HEK293 (cell line): ENCODE data around the gene ZDHHC8.
A peak's percentile ranks its signal among the peaks of the same experiment; 100 is the strongest.

Experiments used
- CTCF ChIA-PET: fragments of 350-600 bp; formaldehyde crosslinking; extraction: SDS; loops from one replicate; lab custom pipeline; 2021; ENCODE audit warnings: antibody characterized with exemption; lab: Yijun Ruan, JAX
- POLR2A ChIA-PET: fragments of 300-600 bp; formaldehyde crosslinking; extraction: SDS; loops from one replicate; lab custom pipeline; 2020; ENCODE audit warnings: antibody characterized with exemption, inconsistent platforms; lab: Yijun Ruan, JAX
- H3K27ac ChIP-seq: fragments of 200-500 bp; sonication (Bioruptor generic); 2 replicates; pipeline ENCODE4 v1.5.1; 2014; ENCODE audit warnings: low read depth, low read length, control low read depth, inconsistent platforms; ENCODE audit errors: extremely low read depth
- H3K36me3 ChIP-seq, 2 experiments: fragments of 200-500 bp in 1 of 2; sonication (Bioruptor generic) in 1 of 2; 1 replicate in 1 of 2; 2 replicates in 1 of 2; pipeline ENCODE4 v1.5.1; 2014 to 2017; ENCODE audit warnings: inconsistent platforms in 2 of 2, low read length in 2 of 2; ENCODE audit not compliant: control insufficient read depth in 2 of 2, insufficient read depth in 1 of 2
- H3K4me1 ChIP-seq: fragments of 200-500 bp; sonication (Bioruptor generic); 2 replicates; pipeline ENCODE4 v1.5.1; 2014; ENCODE audit warnings: mild to moderate bottlenecking, low read length, inconsistent platforms; ENCODE audit not compliant: control insufficient read depth, insufficient read depth
- H3K4me3 ChIP-seq: 2 replicates; pipeline ENCODE4 v1.5.1; 2011; ENCODE audit warnings: low read depth, mild to moderate bottlenecking, control low read depth, low read length, moderate library complexity
- H3K9me3 ChIP-seq: fragments of 200-500 bp; sonication (Bioruptor generic); 2 replicates; pipeline ENCODE4 v1.5.1; 2014; ENCODE audit warnings: low read depth, low read length, inconsistent platforms; ENCODE audit not compliant: control insufficient read depth, insufficient read depth
- GLIS1 ChIP-seq: fragments of 450-650 bp; formaldehyde crosslinking; IDR thresholded peaks from 2 replicates; pipeline ENCODE4 v1.5.1; 2016; ENCODE audit warnings: missing biosample characterization, missing genetic modification characterization
- MEIS1 ChIP-seq: sonication (generic); formaldehyde crosslinking; IDR thresholded peaks from 2 replicates; pipeline ENCODE4 v1.8.1; 2022; ENCODE audit warnings: missing genetic modification reagents, mild to moderate bottlenecking, borderline replicate concordance
- YY1 ChIP-seq: fragments of 450-650 bp; formaldehyde crosslinking; IDR thresholded peaks from 2 replicates; pipeline ENCODE4 v1.5.1; 2018; ENCODE audit warnings: missing biosample characterization, missing genetic modification characterization
- ZFP3 ChIP-seq: fragments of 450-650 bp; formaldehyde crosslinking; IDR thresholded peaks from 2 replicates; pipeline ENCODE4 v1.5.1; 2016; ENCODE audit warnings: low read depth, missing biosample characterization, missing genetic modification characterization
- ZNF121 ChIP-seq: fragments of 450-650 bp; formaldehyde crosslinking; IDR thresholded peaks from 2 replicates; pipeline ENCODE4 v1.5.1; 2016; ENCODE audit warnings: missing biosample characterization, missing genetic modification characterization
- ZNF19 ChIP-seq: fragments of 450-650 bp; formaldehyde crosslinking; IDR thresholded peaks from 2 replicates; pipeline ENCODE4; 2016; ENCODE audit warnings: missing biosample characterization, missing genetic modification characterization, low read depth
- ZNF221 ChIP-seq: fragments of 450-650 bp; formaldehyde crosslinking; IDR thresholded peaks from 2 replicates; pipeline ENCODE4 v1.5.1; 2017; ENCODE audit warnings: missing biosample characterization, missing genetic modification characterization, borderline replicate concordance
- ZNF239 ChIP-seq: fragments of 450-650 bp; formaldehyde crosslinking; IDR thresholded peaks from 2 replicates; pipeline ENCODE4 v1.5.1; 2016; ENCODE audit warnings: missing biosample characterization, missing genetic modification characterization
- ZNF248 ChIP-seq: fragments of 450-650 bp; formaldehyde crosslinking; IDR thresholded peaks from 2 replicates; pipeline ENCODE4 v1.5.1; 2017; ENCODE audit warnings: missing biosample characterization, missing genetic modification characterization
- ZNF341 ChIP-seq: fragments of 450-650 bp; formaldehyde crosslinking; IDR thresholded peaks from 2 replicates; pipeline ENCODE4; 2016; ENCODE audit warnings: low read depth, missing biosample characterization, missing genetic modification characterization
- ZNF416 ChIP-seq: fragments of 450-650 bp; formaldehyde crosslinking; IDR thresholded peaks from 2 replicates; pipeline ENCODE4 v1.5.1; 2016; ENCODE audit warnings: missing biosample characterization, missing genetic modification characterization
- ZNF423 ChIP-seq: fragments of 450-650 bp; formaldehyde crosslinking; IDR thresholded peaks from 2 replicates; pipeline ENCODE4 v1.5.1; 2016; ENCODE audit warnings: missing biosample characterization, missing genetic modification characterization
- ZNF473 ChIP-seq: fragments of 450-650 bp; formaldehyde crosslinking; IDR thresholded peaks from 2 replicates; pipeline ENCODE4 v1.5.1; 2017; ENCODE audit warnings: missing biosample characterization, missing genetic modification characterization
- ZNF48 ChIP-seq: fragments of 450-650 bp; formaldehyde crosslinking; IDR thresholded peaks from 2 replicates; pipeline ENCODE4 v1.5.1; 2016; ENCODE audit warnings: missing biosample characterization, missing genetic modification characterization
- ZNF571 ChIP-seq: fragments of 450-650 bp; formaldehyde crosslinking; IDR thresholded peaks from 2 replicates; pipeline ENCODE4 v1.5.0; 2017; ENCODE audit warnings: missing biosample characterization, missing genetic modification characterization
- ZNF610 ChIP-seq: fragments of 450-650 bp; formaldehyde crosslinking; IDR thresholded peaks from 2 replicates; pipeline ENCODE4 v1.5.1; 2016; ENCODE audit warnings: missing biosample characterization, missing genetic modification characterization, borderline replicate concordance
- ZNF624 ChIP-seq: fragments of 450-650 bp; formaldehyde crosslinking; IDR thresholded peaks from 2 replicates; pipeline ENCODE4 v1.5.1; 2017; ENCODE audit warnings: missing biosample characterization, missing genetic modification characterization
- ZNF670 ChIP-seq: fragments of 450-650 bp; formaldehyde crosslinking; IDR thresholded peaks from 2 replicates; pipeline ENCODE4 v1.5.1; 2016; ENCODE audit warnings: missing biosample characterization, missing genetic modification characterization, low read depth
- ZNF701 ChIP-seq: fragments of 450-650 bp; formaldehyde crosslinking; IDR thresholded peaks from 2 replicates; pipeline ENCODE4 v1.5.1; 2016; ENCODE audit warnings: missing biosample characterization, missing genetic modification characterization
- ZNF768 ChIP-seq: fragments of 450-650 bp; formaldehyde crosslinking; IDR thresholded peaks from 2 replicates; pipeline ENCODE4 v1.5.1; 2018; ENCODE audit warnings: missing biosample characterization, mild to moderate bottlenecking, missing genetic modification characterization
- ZNF776 ChIP-seq: fragments of 450-650 bp; formaldehyde crosslinking; IDR thresholded peaks from 2 replicates; pipeline ENCODE4 v1.5.0; 2017; ENCODE audit warnings: missing biosample characterization, missing genetic modification characterization, borderline replicate concordance
- ZNF785 ChIP-seq: fragments of 450-650 bp; formaldehyde crosslinking; IDR thresholded peaks from 2 replicates; pipeline ENCODE4 v1.5.1; 2016; ENCODE audit warnings: missing biosample characterization, missing genetic modification characterization
- ZNF830 ChIP-seq: fragments of 450-650 bp; IDR thresholded peaks from 2 replicates; pipeline ENCODE4 v1.5.0; 2018; ENCODE audit warnings: missing biosample characterization, missing genetic modification characterization, low read depth, mild to moderate bottlenecking, moderate library complexity
- ZSCAN5A ChIP-seq: fragments of 450-650 bp; formaldehyde crosslinking; IDR thresholded peaks from 2 replicates; pipeline ENCODE4 v1.5.1; 2016; ENCODE audit warnings: missing biosample characterization, missing genetic modification characterization
- TF ChIP-seq, protein P1 (sequence below): sonication (generic); formaldehyde crosslinking; IDR thresholded peaks from 2 replicates; pipeline ENCODE4 v1.8.1; 2022; ENCODE audit warnings: mild to moderate bottlenecking, moderate library complexity, missing genetic modification reagents
- TF ChIP-seq, protein P2 (sequence below): fragments of 450-650 bp; IDR thresholded peaks from 2 replicates; pipeline ENCODE4 v1.5.1; 2018; ENCODE audit warnings: missing biosample characterization, missing genetic modification characterization

Gene ZDHHC8

DNA sequence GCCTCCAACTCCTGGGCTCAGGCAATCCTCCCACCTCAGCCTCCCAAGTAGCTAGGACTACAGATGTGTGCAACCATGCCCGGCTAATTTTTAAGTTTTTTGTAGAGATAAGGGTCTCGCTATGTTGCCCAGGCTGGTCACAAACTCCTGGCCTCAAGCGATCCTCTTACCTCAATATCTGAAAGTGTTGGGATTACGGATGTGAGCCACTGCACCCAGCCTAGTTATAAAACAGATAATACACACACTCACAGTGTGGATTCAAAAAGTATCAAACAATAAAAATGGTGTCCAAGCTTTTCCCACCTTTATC is 19.6 kb downstream of the ZDHHC8 start:
- ChIA-PET CTCF (interaction anchor here (0.7 kb wide), 1 partner anchor 40 kb away, joined by 3 read pairs; no protein-coding TSS in a partner anchor), POLR2A (interaction anchor here (0.7 kb wide), 1 partner anchor 168 kb away, joined by 3 read pairs; no protein-coding TSS in a partner anchor)
- no peaks in the 10 kb centered on the region for H3K9me3 ChIP-seq
- no peak overlapping the region for H3K4me3 ChIP-seq
- H3K27ac ChIP-seq: no peak overlapping the region
- no peak for TF ChIP-seq ZNF701
- TF ChIP-seq ZNF785: no peak
- no peak for TF ChIP-seq ZNF610 (tag by site-specific recombination)
- TF ChIP-seq ZNF121 (tag by site-specific recombination): peak; percentile 20; the same call in 1 of the 2 replicates
- H3K4me1 ChIP-seq: no peaks in the 10 kb centered on the region
- no peaks in the 10 kb centered on the region for H3K36me3 ChIP-seq

DNA sequence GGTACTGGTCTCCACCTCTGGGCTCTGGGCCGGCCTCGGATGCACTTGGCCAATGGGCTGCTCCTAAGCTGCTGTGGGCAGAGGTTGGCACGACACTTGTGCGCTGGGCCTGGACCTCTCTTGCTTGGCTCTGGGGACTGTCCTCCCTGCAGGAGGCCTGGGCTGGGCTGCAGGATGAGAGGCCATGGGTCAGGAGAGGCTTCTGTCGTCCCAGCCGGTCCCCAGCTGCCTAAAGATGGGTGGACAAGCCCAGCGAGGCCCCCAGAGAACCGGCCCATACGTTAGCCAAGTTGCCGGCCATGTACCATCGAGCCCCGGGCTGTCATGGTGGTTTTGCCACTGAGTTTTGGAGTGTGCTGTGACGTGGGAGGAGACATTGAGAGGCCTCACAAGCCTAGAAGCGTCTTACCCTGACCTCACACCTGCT is 20.9 kb downstream of the ZDHHC8 start:
- Histone ChIP-seq H3K4me1 (no peaks in the 10 kb centered on the region), H3K4me3 (no peak overlapping the region), H3K9me3 (no peaks in the 10 kb centered on the region), H3K36me3 (no peaks in the 10 kb centered on the region), H3K27ac (no peak overlapping the region)
- CTCF ChIA-PET: interaction anchor here (1.0 to 6.0 kb wide), 2 partner anchors 9 to 132 kb away, joined by 3 to 64 read pairs; no protein-coding TSS in a partner anchor
- POLR2A ChIA-PET: no interaction called here
- TF ChIP-seq, protein P1, sequence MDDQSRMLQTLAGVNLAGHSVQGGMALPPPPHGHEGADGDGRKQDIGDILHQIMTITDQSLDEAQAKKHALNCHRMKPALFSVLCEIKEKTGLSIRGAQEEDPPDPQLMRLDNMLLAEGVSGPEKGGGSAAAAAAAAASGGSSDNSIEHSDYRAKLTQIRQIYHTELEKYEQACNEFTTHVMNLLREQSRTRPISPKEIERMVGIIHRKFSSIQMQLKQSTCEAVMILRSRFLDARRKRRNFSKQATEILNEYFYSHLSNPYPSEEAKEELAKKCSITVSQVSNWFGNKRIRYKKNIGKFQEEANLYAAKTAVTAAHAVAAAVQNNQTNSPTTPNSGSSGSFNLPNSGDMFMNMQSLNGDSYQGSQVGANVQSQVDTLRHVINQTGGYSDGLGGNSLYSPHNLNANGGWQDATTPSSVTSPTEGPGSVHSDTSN (CRISPR knock-in tag): no peak
- TF ChIP-seq YY1 (tag by site-specific recombination): no peak
- TF ChIP-seq, protein P2, sequence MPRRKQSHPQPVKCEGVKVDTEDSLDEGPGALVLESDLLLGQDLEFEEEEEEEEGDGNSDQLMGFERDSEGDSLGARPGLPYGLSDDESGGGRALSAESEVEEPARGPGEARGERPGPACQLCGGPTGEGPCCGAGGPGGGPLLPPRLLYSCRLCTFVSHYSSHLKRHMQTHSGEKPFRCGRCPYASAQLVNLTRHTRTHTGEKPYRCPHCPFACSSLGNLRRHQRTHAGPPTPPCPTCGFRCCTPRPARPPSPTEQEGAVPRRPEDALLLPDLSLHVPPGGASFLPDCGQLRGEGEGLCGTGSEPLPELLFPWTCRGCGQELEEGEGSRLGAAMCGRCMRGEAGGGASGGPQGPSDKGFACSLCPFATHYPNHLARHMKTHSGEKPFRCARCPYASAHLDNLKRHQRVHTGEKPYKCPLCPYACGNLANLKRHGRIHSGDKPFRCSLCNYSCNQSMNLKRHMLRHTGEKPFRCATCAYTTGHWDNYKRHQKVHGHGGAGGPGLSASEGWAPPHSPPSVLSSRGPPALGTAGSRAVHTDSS (tag by site-specific recombination): no peak
- no peak for TF ChIP-seq MEIS1 (CRISPR knock-in tag)

DNA sequence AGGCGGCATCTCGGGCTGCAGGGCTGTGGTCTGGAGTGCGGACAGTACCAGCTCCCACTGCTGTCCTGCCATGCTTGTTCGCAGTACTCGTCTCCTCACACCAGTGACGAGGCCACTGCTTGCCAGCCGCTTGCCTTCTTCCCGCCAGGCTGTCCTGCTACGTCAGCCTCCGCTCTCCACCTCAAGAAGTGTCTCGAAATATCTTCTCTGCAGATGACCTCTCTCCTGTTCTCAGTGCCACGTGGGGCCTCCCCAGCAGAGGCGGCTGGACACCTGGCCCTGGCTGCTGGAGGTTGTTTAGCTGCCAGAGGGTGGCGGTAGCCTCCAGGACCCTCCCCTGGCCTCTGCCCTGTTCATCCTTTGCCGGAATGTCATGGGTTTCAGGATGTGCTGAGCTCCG is 22.3 kb downstream of the ZDHHC8 start:
- no peaks in the 10 kb centered on the region for H3K4me1 ChIP-seq
- H3K27ac ChIP-seq: no peak overlapping the region
- no peaks in the 10 kb centered on the region for H3K9me3 ChIP-seq
- H3K4me3 ChIP-seq: no peak overlapping the region
- TF ChIP-seq GLIS1 (tag by site-specific recombination) (peak; percentile 33), ZNF221 (no peak)
- TF ChIP-seq, all 188 proteins: peak for 1
- H3K36me3 ChIP-seq: no peaks in the 10 kb centered on the region
- ChIA-PET CTCF (interaction anchor here (0.6 to 6.0 kb wide), 6 partner anchors 85 to 464 kb away, joined by 3 to 64 read pairs (median 3); no protein-coding TSS in a partner anchor), POLR2A (interaction anchor here (1.3 kb wide), 1 partner anchor 85 kb away, joined by 3 read pairs; no protein-coding TSS in a partner anchor)

- ChIA-PET CTCF (interaction anchor here (1.4 to 6.0 kb wide), 2 partner anchors 130 to 162 kb away, joined by 3 to 64 read pairs; no protein-coding TSS in a partner anchor), POLR2A (no interaction called here)
- H3K36me3 ChIP-seq: no peaks in the 10 kb centered on the region
- no peak overlapping the region for H3K27ac ChIP-seq
- H3K4me3 ChIP-seq: no peak overlapping the region
- H3K4me1 ChIP-seq: no peaks in the 10 kb centered on the region
- H3K9me3 ChIP-seq: no peaks in the 10 kb centered on the region
- no peak for TF ChIP-seq ZSCAN5A (tag by site-specific recombination)
- no peak for TF ChIP-seq ZNF571
- TF ChIP-seq ZNF19 (tag by site-specific recombination): no peak
- TF ChIP-seq ZNF423 (tag by site-specific recombination): no peak
- TF ChIP-seq ZNF670: no peak
- TF ChIP-seq ZNF624: no peak
- TF ChIP-seq ZNF341 (tag by site-specific recombination): no peak
- TF ChIP-seq ZNF768 (tag by site-specific recombination): no peak
- no peak for TF ChIP-seq ZFP3 (tag by site-specific recombination)
- TF ChIP-seq ZNF248 (tag by site-specific recombination): no peak
- TF ChIP-seq ZNF416: no peak
- no peak for TF ChIP-seq ZNF830 (tag by site-specific recombination)
- no peak for TF ChIP-seq ZNF776 (tag by site-specific recombination)
- TF ChIP-seq ZNF473 (tag by site-specific recombination): no peak
- no peak for TF ChIP-seq ZNF239
- TF ChIP-seq ZNF48: no peak
Observed at GRCh38 chr22:20154602-20155187, 23.1 kb downstream of the ZDHHC8 start.
